Measurements from ENCODE around the gene KIZ.

The KIZ gene

DNA sequence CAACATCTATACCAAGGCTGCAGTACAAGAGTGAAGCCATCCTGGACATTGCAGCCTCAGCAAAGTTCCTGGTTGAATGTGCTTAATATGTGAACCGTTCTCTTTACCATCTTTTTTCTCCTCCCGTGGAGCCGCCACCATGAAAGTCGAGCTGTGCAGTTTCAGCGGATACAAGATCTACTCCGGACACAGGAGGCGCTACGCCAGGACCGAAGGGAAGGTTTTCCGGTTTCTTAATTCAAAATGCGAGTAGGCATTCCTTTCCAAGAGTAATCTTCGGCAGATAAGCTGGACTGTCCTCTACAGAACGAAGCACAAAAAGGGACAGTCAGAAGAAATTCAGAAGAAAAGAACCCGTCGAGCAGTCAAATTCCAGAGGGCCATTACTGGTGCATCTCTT lies 11.3 kb upstream of the KIZ start:
- Histone ChIP-seq H2BK12ac (ENCODE audit: low read length) (no peak overlapping the region), H3K9me3 (ENCODE audit: insufficient read depth, low read depth, low read length) (no peaks in the 10 kb centered on the region), H4K91ac (ENCODE audit: low read depth, low read length) (no peak overlapping the region), H3K36me3 (ENCODE audit: control insufficient read depth in 1 of 2, insufficient read depth in 2 of 2, low read length in 2 of 2) (no peaks in the 10 kb centered on the region), H3K9ac (ENCODE audit: low read length) (no peak overlapping the region), H2BK5ac (ENCODE audit: low read depth, low read length, poor library complexity) (no peak overlapping the region), H3K27me3 (ENCODE audit: insufficient read depth, low read length) (no peaks in the 10 kb centered on the region), H3K14ac (ENCODE audit: low read length) (no peak overlapping the region), H4K12ac (ENCODE audit: low read depth, low read length) (no peak overlapping the region), H4K8ac (ENCODE audit: low read depth, low read length) (no peak overlapping the region), H3K79me1 (ENCODE audit: low read length) (no peaks in the 10 kb centered on the region), H3K79me2 (ENCODE audit: control insufficient read depth, insufficient read depth, low read length, poor library complexity) (no peaks in the 10 kb centered on the region), H2BK120ac (ENCODE audit: insufficient read depth, low read length, poor library complexity) (no peak overlapping the region), H3K4me1 (ENCODE audit: control insufficient read depth in 1 of 2, insufficient read depth in 2 of 2, low read length in 2 of 2) (no peaks in the 10 kb centered on the region), H3K4me2 (ENCODE audit: low read length) (no peak overlapping the region), H3K18ac (ENCODE audit: low read length) (no peak overlapping the region), H3K27ac (ENCODE audit: low read depth, low read length) (no peak overlapping the region), H2AFZ (ENCODE audit: insufficient read depth, low read length, poor library complexity) (no peak overlapping the region), H2AK5ac (ENCODE audit: low read length) (no peak overlapping the region), H3K4ac (ENCODE audit: low read depth, low read length) (no peak overlapping the region), H3K23ac (ENCODE audit: low read length) (no peak overlapping the region), H3K4me3 (ENCODE audit: low read depth, low read length) (no peak overlapping the region)
- no peak for DNase-seq
- no CpG with 5 or more reads among the region's 15 CpGs for WGBS (ENCODE audit: extremely low coverage, insufficient coverage, insufficient read length)

- H2BK5ac ChIP-seq (ENCODE audit: low read depth, low read length, poor library complexity): no peak overlapping the region
- H3K79me1 ChIP-seq (ENCODE audit: low read length): no peaks in the 10 kb centered on the region
- no peaks in the 10 kb centered on the region for H3K36me3 ChIP-seq (ENCODE audit: control insufficient read depth in 1 of 2, insufficient read depth in 2 of 2, low read length in 2 of 2)
- no peak overlapping the region for H4K12ac ChIP-seq (ENCODE audit: low read depth, low read length)
- no CpG with 5 or more reads among the region's 4 CpGs for WGBS (ENCODE audit: extremely low coverage, insufficient coverage, insufficient read length)
- no peaks in the 10 kb centered on the region for H3K9me3 ChIP-seq (ENCODE audit: insufficient read depth, low read depth, low read length)
- H3K27me3 ChIP-seq (ENCODE audit: insufficient read depth, low read length): no peaks in the 10 kb centered on the region
- no peak for DNase-seq
- H2AK5ac ChIP-seq (ENCODE audit: low read length): no peak overlapping the region
- no peak overlapping the region for H4K8ac ChIP-seq (ENCODE audit: low read depth, low read length)
- H4K91ac ChIP-seq (ENCODE audit: low read depth, low read length): no peak overlapping the region
- no peak overlapping the region for H3K4me3 ChIP-seq (ENCODE audit: low read depth, low read length)
- H3K9ac ChIP-seq (ENCODE audit: low read length): no peak overlapping the region
- H3K4me1 ChIP-seq (ENCODE audit: control insufficient read depth in 1 of 2, insufficient read depth in 2 of 2, low read length in 2 of 2): no peaks in the 10 kb centered on the region
- H3K14ac ChIP-seq (ENCODE audit: low read length): no peak overlapping the region
- H3K79me2 ChIP-seq (ENCODE audit: control insufficient read depth, insufficient read depth, low read length, poor library complexity): no peaks in the 10 kb centered on the region
- no peak overlapping the region for H3K4me2 ChIP-seq (ENCODE audit: low read length)
- H3K23ac ChIP-seq (ENCODE audit: low read length): no peak overlapping the region
- no peak overlapping the region for H2AFZ ChIP-seq (ENCODE audit: insufficient read depth, low read length, poor library complexity)
- no peak overlapping the region for H3K27ac ChIP-seq (ENCODE audit: low read depth, low read length)
- H2BK120ac ChIP-seq (ENCODE audit: insufficient read depth, low read length, poor library complexity): no peak overlapping the region
- no peak overlapping the region for H3K4ac ChIP-seq (ENCODE audit: low read depth, low read length)
- no peak overlapping the region for H2BK12ac ChIP-seq (ENCODE audit: low read length)
- H3K18ac ChIP-seq (ENCODE audit: low read length): no peak overlapping the region
Measured at GRCh38 chr20:21117521-21117920, 8.4 kb upstream of the KIZ start.

DNA sequence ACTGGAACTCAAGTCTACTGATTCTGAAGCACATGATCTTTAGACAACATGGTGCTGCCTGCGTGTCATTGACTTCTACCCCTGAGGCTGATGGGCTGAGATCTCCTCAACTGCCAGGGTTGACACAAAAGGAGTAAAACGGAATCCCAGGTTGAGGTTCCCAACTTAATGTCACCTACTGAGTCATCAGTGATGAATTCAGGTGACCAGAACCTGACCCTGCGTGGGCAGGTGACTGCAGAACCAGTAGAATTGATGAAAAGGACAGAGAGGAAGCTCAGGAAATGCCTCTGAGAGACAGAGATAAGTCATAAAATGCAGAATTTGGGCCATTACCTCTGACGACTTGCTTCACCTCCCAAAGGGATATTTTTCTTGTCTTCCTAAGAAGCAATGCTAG lies 7.7 kb upstream of the KIZ start:
- no peak overlapping the region for H2BK5ac ChIP-seq (ENCODE audit: low read depth, low read length, poor library complexity)
- no peaks in the 10 kb centered on the region for H3K4me1 ChIP-seq (ENCODE audit: control insufficient read depth in 1 of 2, insufficient read depth in 2 of 2, low read length in 2 of 2)

DNA sequence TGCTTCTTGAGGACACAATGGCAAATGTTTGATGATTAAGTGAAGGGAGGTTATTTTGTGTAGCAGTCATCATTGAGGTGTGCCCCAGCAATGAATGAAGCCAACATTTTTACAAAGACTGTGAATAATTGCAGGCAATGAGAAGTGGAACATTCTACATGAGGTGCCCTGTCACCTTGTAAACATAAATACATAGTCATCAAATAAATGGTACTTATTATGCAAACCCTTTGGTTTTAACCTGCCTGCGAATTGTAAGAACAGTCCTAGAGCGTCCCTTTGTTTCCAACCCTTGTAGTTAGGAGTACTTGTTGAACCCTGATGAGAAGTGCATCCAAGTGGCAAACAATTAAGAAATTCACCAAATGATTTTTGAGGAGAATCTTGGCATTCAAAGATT lies 7.1 kb upstream of the KIZ start:
- H3K9ac ChIP-seq (ENCODE audit: low read length): no peak overlapping the region
- no peak overlapping the region for H2AFZ ChIP-seq (ENCODE audit: insufficient read depth, low read length, poor library complexity)
- no peak overlapping the region for H4K91ac ChIP-seq (ENCODE audit: low read depth, low read length)
- no peaks in the 10 kb centered on the region for H3K36me3 ChIP-seq (ENCODE audit: control insufficient read depth in 1 of 2, insufficient read depth in 2 of 2, low read length in 2 of 2)
- no peak for DNase-seq
- H3K4me3 ChIP-seq (ENCODE audit: low read depth, low read length): no peak overlapping the region
- no peak overlapping the region for H2BK12ac ChIP-seq (ENCODE audit: low read length)
- no peaks in the 10 kb centered on the region for H3K9me3 ChIP-seq (ENCODE audit: insufficient read depth, low read depth, low read length)
- no peak overlapping the region for H3K23ac ChIP-seq (ENCODE audit: low read length)
- H4K12ac ChIP-seq (ENCODE audit: low read depth, low read length): no peak overlapping the region
- H3K27me3 ChIP-seq (ENCODE audit: insufficient read depth, low read length): no peaks in the 10 kb centered on the region
- no peak overlapping the region for H3K14ac ChIP-seq (ENCODE audit: low read length)
- H3K4me1 ChIP-seq (ENCODE audit: control insufficient read depth in 1 of 2, insufficient read depth in 2 of 2, low read length in 2 of 2): no peaks in the 10 kb centered on the region
- H3K4ac ChIP-seq (ENCODE audit: low read depth, low read length): no peak overlapping the region
- H3K18ac ChIP-seq (ENCODE audit: low read length): no peak overlapping the region
- no CpG with 5 or more reads among the region's 2 CpGs for WGBS (ENCODE audit: extremely low coverage, insufficient coverage, insufficient read length)
- H3K79me1 ChIP-seq (ENCODE audit: low read length): no peaks in the 10 kb centered on the region
- H3K79me2 ChIP-seq (ENCODE audit: control insufficient read depth, insufficient read depth, low read length, poor library complexity): no peaks in the 10 kb centered on the region
- H2AK5ac ChIP-seq (ENCODE audit: low read length): no peak overlapping the region
- no peak overlapping the region for H3K27ac ChIP-seq (ENCODE audit: low read depth, low read length)
- H4K8ac ChIP-seq (ENCODE audit: low read depth, low read length): no peak overlapping the region
- no peak overlapping the region for H2BK120ac ChIP-seq (ENCODE audit: insufficient read depth, low read length, poor library complexity)
- no peak overlapping the region for H3K4me2 ChIP-seq (ENCODE audit: low read length)
- no peak overlapping the region for H2BK5ac ChIP-seq (ENCODE audit: low read depth, low read length, poor library complexity)

More for the DNA sequence above, 7.7 kb upstream of the KIZ start:
- H3K9me3 ChIP-seq (ENCODE audit: insufficient read depth, low read depth, low read length): no peaks in the 10 kb centered on the region
- DNase-seq: no peak
- H4K12ac ChIP-seq (ENCODE audit: low read depth, low read length): no peak overlapping the region
- H3K18ac ChIP-seq (ENCODE audit: low read length): no peak overlapping the region
- H4K8ac ChIP-seq (ENCODE audit: low read depth, low read length): no peak overlapping the region
- no peaks in the 10 kb centered on the region for H3K36me3 ChIP-seq (ENCODE audit: control insufficient read depth in 1 of 2, insufficient read depth in 2 of 2, low read length in 2 of 2)
- H3K23ac ChIP-seq (ENCODE audit: low read length): no peak overlapping the region
- no peak overlapping the region for H2BK12ac ChIP-seq (ENCODE audit: low read length)
- no peak overlapping the region for H3K4ac ChIP-seq (ENCODE audit: low read depth, low read length)
- H4K91ac ChIP-seq (ENCODE audit: low read depth, low read length): no peak overlapping the region
- H3K4me3 ChIP-seq (ENCODE audit: low read depth, low read length): no peak overlapping the region
- no peak overlapping the region for H3K14ac ChIP-seq (ENCODE audit: low read length)
- H3K79me2 ChIP-seq (ENCODE audit: control insufficient read depth, insufficient read depth, low read length, poor library complexity): no peaks in the 10 kb centered on the region
- H2AFZ ChIP-seq (ENCODE audit: insufficient read depth, low read length, poor library complexity): no peak overlapping the region
- no peak overlapping the region for H3K9ac ChIP-seq (ENCODE audit: low read length)
- H3K79me1 ChIP-seq (ENCODE audit: low read length): no peaks in the 10 kb centered on the region
- H3K27ac ChIP-seq (ENCODE audit: low read depth, low read length): no peak overlapping the region
- no peak overlapping the region for H2AK5ac ChIP-seq (ENCODE audit: low read length)
- no CpG with 5 or more reads among the region's 4 CpGs for WGBS (ENCODE audit: extremely low coverage, insufficient coverage, insufficient read length)
- H3K4me2 ChIP-seq (ENCODE audit: low read length): no peak overlapping the region
- no peak overlapping the region for H2BK120ac ChIP-seq (ENCODE audit: insufficient read depth, low read length, poor library complexity)
- no peaks in the 10 kb centered on the region for H3K27me3 ChIP-seq (ENCODE audit: insufficient read depth, low read length)
